Frontal cortex (tissue), 4 donors: ENCODE data around the gene CDSN. TPM values are rescaled to one million over a fixed set of nuclear protein-coding genes. Genes with fewer than 3 reads are reported as not detected.

Source experiments
- DNase-seq, 2 donors: peaks; one replicate each; pipeline ENCODE4 v3.0.0; 2012; ENCODE audit warnings: low spot score in 2 of 2
- FAIRE-seq: peaks from 2 replicates; lab custom pipeline; 2012; peaks lifted over from hg19 to GRCh38; lab: Jason Lieb, UNC
- total RNA-seq: library from RNA; depleted of rRNA; stranded (reverse); fragments of >200 nt; gene quantifications from one replicate; pipeline ENCODE4 v1.2.3, GENCODE V29; 2014
- donor health status: control.
- donor health status: control.
- donor health status: control.

The CDSN gene
- total RNA-seq, 1 donor from 2014 or later, result not detected

DNA sequence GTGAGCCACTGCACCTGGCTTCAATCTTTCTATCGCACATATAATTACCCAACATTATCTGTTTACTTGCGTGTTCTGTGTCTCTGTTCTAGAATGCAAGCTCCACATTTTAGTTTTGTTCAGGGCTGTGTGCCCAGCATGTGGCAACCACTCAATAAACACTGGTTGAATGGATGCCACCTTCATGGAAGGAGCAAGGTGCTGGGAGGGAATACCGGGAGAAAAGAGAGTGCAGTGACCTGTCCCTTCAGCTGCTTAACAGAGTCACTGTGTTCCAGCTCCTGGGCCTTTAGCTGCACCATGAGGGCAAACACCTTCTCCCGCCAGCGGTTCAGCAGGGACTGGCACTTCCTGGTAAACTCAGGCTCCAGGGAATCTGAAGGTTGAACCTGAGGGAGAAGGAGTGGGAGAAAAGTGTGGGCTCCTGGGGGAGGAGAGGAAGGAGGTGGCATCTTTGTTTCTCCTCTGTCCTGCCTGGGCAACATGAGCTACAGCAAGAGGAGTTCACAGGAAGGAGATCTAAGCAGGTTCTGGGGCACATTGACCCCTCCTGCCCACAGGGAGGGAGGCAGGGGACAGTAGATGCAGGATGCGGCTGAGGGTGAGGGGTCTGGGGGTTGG, 29.7 kb upstream of the CDSN start:
- no peak for FAIRE-seq
- no peak for DNase-seq

DNA sequence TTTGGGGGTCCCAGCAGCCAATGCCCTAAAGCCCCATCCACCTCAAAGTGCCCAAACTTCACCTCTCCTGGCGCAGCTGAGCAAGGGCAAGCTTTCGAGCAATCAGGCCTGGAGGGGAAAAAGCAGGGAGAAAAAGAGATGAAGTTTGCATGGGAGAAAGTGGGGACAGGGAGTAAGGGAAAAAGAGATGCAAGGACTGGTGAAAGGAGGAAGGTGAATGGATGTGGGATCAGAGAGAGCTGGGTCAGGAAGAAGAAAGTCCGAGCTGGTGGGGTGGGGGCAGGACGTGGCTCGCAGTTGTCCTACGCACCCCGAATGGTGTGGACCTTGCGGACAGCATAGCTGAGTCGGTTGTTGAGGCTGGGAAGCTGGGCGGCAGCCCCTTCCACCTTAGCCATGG, 25.1 kb upstream of the CDSN start:
- FAIRE-seq, result no peak
- DNase-seq, result no peak

DNA sequence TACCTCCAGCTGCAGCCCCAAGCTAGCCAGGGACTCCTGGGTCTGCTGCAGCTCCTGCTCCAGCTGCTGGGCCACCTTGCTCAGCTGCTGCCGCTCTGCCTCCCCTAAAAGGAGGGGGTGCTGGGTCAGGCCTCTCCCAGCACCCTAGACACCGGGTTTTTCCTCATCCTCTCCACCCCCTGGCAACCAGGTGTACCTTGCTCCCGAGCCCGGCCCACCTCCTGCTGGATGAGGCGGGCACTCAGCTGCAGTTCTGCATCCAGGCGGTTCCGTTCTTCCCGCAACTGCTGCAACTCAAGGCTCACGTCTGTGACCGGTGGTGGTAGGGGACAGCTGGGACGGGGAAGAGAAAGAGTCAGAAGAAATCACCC, 24.7 kb upstream of the CDSN start:
- DNase-seq (no peak), FAIRE-seq (no peak)

DNA sequence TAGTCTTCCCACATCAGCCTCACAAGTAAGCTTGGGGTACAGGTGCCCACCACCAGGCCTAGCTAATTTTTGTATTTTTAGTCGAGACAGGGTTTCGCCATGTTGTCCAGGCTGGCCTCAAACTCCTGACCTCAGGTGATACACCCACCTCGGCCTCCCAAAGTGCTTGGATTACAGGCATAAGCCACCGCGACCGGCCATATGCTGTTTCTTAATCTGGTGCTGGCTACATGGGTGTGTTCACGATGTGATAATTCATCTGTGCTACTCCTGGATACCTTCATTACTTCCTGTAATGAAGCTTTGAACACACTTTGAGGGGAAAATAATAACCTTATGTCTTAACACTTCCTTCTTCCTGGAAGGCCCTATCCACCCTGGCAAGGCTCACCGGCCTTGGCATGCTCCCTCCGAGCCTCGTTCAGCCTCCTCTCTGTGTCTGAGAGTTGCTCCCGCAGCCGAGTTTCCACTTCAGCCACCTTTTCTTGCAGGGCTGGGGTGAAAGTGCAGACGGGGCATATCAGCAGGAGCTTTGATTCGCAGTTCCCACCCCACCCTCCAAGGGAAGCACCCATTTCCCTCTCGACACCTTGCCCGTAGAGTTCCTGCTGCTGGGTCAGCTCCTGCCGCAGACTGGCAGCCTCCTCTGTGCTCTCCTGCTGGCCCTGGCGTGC, 24.2 kb upstream of the CDSN start:
- DNase-seq, result no peak
- FAIRE-seq, result no peak

DNA sequence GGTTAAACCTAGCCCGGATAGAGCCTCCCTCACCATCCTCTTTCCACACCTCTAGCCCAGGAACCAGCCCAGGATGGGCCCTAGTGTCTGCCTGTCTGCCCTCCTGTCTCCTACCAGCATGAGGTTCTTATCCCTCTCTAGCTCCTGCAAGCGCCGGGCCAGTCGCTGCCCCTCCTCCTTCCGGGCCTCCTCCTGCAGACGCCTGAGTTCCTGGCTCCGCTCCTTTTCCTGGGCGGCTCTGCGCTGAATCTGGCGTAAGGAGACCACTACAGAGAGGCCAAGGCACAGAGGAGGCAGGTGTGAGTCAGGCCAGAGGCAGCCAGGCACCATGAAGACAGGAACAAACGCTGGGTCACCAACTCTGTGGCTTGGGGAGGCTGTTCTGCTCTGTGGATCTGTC, 22.9 kb upstream of the CDSN start:
- DNase-seq (no peak), FAIRE-seq (no peak)

DNA sequence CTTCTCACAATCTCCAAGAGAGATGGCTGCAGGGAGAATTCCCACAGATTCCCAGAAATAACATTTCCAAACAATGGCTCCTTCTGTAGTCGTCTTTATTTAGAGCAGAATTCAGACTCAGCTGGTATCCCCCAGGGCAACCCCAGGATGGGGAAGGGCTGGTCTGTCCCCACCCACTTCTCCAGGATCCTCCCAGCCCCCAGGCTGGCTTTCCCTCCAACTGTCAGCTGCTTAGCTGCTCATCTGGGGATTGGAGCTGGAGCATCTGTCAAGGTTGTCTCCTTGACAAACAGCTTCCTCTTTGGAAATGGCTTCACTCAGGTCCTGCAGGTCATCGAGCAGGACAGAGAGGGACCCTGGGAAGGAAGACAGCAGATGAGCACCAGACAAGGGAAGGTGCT, 22.1 kb upstream of the CDSN start:
- FAIRE-seq, result no peak
- no peak for DNase-seq

DNA sequence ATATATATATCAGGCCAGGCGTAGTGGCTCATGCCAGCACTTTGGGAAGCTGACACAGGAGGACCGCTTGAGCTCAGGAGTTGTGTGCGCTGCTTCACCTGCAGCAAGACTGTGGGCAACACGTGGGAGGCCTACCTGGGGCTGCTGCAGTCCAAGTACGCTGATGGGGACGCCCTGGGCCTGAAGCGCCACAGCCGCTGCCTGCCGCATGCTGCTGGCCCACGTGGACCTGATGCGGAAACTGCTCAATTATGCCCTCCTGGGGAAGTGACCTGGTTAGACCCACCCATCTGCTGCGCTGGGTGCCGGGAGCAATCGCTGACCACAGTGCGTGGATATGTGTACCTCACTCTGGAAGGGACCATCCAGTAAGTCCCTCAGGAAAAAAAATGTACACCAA, 20.4 kb upstream of the CDSN start:
- DNase-seq, result no peak
- no peak for FAIRE-seq

DNA sequence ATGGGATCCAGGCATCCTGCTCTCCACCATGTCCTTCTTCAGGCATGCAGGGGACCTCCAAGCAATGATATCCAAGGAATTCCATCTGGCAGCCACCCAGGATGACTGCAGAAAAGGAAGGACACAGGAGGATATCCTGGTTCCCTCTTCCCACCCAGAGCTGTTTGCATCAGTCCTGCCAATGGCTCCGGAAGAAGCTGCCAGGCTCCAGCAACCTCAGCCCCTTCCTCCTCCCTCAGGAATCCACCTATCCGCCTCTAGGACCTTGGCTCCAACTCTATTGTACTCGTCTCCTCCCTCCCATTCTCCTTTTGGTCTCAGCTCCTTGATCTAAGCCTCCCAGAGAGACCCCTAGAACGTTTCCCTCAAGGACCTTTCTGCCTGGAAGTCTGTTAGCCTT, 19.4 kb upstream of the CDSN start:
- DNase-seq (no peak), FAIRE-seq (no peak)

DNA sequence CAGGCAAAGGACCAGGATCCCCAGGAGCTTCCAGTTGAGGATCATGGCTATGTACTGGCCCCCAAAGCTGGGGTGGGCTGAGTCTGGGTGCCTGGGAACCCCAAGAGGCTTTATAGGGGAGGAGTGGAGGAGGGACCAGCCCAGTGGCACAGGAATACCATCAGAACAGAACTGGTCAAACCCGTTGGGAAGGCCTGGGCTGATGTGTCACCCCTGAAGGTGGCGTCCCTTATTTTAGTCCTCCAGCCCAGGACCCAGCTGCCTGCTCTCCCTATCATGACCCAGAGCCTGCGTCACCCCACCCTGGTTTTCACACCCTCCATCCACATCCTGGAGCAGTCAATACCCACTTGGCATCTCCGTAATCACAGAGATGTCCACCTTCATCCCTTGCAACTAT, 18.7 kb upstream of the CDSN start, which contains the start of gene PSORS1C2:
Gene PSORS1C2, minus strand, starts transcription at position 85 of the 400 bp plus-strand sequence. Its CDS starts 40 bp downstream, at position 45.
- no peak for FAIRE-seq
- no peak for DNase-seq

DNA sequence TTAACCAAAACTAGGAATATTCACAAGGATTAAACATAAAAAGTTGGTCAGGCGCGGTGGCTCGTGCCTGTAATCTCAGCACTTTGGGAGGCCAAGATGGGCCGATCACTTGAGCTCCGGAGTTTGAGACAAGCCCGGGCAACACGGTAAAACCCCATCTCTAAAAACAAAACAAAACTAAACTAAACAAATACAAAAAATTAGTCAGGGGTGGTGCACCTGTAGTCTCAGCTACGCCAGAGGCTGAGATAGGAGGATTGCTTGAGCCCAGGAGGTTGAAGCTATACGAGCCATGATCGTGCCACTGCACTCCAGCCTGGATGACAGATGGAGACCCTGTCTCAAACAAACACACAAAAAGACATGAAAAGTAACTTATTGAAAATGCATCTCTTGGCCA, 15.5 kb upstream of the CDSN start:
- no peak for FAIRE-seq
- no peak for DNase-seq

DNA sequence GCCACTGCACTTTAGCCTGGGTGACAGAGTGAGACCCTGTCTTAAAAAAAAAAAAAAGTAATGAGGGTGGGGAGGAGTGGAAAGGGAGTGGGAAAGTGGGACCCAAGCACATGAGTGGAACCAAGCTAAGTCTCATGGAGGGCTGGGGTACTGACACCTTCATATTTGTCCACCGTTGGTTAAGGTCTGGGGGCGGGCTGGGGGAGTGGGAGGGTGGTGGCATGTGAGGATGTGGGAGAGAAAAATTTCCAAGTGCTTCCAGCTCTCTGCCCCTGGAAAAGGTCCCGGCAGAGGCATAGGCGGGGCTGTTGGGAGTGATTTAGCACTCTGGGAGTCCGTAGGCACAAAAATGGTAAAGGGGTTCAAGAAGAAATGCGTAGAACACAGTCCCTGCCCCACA, 12.6 kb upstream of the CDSN start:
- FAIRE-seq, result no peak
- no peak for DNase-seq

DNA sequence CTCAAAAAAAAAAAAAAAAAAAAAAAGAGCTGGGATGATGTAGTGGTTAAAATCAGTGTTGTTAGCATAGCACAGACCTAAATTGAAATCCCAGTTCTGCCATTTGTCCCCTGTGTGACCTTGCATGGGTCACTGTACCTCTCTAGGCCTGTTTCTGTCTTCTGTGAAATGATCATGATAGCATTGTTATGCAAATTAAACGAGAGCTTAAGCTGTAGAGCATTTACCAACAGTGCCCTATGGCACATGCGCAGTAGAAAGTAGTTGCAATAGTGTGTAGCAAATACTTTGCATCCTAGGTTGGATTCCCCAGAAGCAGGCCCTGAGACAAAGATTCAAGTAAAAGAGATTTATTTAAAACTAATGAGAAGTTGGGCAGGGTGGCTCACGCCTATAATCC, 11.3 kb upstream of the CDSN start:
- FAIRE-seq (no peak), DNase-seq (no peak)

DNA sequence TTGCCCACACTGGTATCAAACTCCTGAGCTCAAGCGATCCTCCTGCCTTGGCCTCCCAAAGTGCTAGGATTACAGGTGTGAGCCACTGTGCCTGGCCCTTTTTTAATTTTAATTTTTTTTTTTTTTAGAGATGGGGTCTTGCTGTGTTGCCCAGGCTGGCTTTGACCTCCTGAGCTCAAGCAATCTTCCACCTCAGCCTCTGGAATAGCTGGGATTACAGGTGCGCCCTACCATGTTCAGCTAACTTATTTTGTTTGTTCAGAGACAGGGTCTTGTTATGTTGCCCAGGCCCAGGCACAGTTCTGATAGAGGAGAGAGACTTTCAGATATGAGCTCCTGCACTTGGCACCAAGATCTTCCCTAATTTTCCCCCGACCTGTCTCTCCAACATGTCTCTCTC, 10.5 kb upstream of the CDSN start:
- DNase-seq (no peak), FAIRE-seq (no peak)

DNA sequence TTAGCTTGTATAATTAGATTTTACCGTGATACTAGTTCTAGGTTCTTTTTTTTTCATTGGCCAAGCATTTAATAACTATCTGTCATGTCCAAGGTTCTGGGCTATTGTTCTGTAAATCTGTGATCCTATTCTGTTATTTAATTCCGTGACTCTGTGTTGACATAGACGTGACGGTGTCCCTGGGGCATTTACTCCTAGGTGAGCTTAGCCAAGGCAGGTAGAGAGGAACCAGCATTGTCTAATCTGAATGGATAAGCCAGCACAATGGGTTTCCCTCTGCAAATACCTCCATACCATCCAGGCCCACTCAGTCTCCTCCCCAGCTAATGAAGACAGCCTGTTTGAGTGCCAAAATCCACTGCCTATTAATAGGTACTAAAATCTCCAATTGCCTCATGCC, 8.9 kb upstream of the CDSN start:
- FAIRE-seq (no peak), DNase-seq (no peak)

DNA sequence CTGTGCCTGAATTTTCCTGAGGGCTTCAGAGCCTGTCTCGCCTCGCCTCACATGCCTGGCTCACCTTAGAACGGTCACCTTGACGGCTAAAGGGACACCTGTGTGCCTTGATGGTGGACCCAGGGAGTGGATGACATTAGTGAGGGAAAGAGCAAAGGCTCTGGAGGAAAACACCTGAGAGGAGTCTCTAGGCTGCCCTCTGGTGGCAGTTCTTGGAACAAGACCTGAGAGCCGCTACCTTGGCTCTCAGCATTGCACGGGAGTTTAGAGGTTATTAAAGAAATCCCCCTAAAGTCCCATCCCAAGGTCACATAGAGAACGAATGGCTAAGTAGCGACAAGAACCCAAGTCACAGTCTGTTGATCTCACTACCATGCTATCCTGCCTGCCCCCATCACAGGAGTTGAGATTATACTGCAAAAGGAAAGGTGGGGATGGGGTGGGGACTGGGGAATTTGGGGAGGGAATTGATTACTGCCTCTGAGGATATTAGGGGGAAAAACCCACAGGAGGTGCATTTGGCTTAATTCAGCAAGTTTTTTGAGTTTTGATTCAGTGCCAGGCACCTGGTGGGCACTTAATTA, 7.9 kb upstream of the CDSN start:
- peak in 1 of 2 donors; percentile 67 for DNase-seq
- FAIRE-seq, result no peak

DNA sequence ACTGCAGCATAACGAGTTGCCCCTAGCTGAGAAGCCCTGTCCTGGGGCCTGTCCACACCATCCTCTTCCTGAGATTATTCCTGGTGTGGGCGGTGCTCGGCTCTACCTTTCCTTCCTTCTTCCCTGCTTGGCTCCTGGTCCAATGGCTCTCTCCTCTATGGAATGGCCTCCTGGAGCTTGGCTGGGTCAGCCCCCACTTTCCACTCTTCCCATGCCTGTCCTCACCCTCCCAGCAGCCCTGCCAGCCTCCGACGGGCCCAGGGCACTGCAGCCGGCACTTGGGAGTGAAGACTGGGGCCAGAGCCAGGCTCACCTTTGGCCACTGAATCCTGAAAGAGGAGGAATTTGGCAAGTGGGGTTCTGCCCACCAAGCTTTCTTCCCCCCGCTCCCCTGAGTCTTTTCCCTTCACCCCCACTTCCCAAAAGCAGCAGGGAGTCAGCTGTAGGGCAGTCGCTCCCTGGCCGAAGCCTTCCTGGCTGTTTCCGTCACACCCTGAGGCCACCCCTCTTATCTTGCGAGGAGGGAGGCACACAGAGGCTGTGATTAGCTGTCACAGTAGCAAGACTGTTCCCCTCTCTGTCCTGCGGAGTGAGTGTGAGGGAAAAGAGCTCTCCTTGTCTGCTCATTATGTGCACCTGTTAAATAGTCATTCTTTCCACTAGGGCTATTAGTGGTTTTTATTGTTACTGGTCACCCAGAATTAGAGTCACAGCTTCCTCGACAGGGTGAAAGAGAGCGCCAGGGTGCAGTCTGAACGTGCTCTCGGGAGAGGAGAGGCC, 6.3 kb upstream of the CDSN start:
- DNase-seq, result no peak
- FAIRE-seq, result no peak

DNA sequence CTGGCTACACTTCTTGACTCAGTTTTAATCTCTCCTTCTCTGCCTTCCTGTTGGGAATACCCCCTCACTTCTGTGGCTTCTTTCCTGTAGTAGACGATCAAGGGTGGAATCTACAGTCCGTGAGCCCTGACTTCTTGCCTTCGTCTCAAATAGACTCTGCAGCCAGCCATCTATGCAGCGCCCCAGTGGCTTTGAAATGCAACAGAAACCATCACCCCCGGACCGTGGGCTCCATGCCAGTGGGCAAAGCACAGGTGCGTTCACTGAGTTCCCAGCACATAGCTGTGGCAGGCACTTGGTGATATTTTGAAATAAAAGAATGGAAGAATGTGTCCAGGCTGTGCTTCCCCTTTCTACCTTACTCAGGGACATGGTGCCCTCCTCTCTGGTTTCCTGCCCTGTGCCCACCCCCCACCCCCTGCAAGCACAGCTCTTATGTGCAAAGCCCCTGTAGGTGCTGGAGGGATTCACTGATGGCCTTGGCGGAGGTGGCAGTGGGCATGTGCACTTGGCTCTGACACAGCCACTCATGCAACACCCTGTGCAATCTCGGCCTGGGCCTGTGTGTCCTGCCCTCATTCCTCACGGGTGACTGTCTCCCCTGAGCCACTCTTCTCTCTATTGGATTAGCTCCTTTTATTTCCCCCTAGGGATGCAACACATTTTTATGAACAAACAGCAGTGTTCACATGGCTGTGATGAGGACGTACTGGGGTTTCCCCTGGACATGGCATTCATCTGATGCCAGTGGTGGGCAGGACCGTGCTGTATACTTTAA, 5.5 kb upstream of the CDSN start:
- no peak for DNase-seq
- FAIRE-seq, result no peak

DNA sequence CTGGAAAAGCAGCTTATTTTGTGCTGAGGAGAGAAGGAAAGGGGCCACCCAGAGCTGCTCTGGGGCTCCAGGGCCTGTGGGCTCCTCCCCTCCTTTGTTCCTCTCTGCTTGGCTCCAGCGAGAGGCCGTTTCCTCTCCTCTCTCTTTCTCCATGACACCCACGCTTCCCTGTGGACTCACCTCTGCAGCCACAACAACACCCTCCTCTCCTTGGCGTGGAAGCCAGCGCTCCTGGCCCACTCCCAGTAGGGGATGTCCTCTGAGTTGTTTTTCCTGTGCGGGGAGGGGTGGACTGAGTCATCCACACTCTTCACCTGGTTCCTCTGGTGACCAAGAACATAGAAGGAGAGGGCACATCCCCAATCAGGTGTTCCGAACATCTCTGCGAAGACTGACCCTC, 4.9 kb upstream of the CDSN start:
- no peak for FAIRE-seq
- no peak for DNase-seq

DNA sequence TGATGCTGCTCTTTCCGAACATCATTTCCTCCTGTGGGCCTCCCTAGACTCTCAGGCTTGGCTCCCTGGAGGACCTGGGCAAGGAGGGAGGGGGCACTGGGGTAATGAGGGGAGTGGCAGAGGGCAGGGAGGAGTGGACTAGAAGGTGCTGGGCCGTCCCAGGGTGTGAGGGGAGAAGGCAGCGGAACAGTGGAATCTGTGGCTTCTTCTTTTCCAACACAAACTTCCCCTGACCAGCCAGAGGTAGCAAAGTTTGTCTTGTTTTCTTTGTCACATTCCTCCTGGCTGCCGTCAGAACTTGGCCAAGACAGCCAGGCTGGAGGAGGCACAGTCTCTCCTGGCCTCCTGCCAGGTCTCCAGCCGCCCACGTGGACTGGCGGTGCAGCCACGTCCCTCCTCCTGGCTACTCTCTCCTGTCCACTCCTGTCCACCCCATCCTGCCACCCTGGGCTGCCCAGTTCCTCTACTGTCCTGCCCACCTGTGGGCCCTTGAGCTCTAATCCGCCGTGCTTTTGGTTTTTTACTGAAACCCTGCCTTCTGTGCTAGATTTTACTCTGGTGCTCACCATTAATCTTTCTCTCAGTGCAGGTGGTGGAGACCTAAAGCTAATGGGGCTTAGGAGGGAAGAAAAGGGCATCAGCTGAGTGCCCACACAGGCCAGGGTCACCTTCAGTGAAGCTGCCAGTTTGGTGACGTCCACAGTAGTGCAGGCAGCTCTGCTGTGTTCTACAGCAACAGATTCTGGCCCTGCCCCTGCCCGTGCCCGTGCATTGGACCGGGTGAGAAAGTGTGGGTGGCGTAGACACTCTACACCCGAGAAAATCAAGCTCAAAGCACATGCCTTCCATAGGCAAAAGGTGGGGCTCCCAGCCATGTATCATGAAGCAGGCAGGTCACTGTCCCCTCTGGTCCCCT, 2.8 kb upstream of the CDSN start:
- FAIRE-seq, result no peak
- peak in 1 of 2 donors; percentile 51 for DNase-seq
